Testis (tissue), 3 donors: ENCODE results near the gene ZSCAN10. TPM values are rescaled to one million over a fixed set of nuclear protein-coding genes. Genes with fewer than 3 reads are reported as not detected.

Source experiments
- DNase-seq: peaks from one replicate; pipeline ENCODE4 v3.0.0-alpha.2; 2019
- H3K27ac ChIP-seq, 2 donors: fragments of 200-600 bp; sonication (generic); one replicate each; pipeline ENCODE4 v1.5.1; 2019
- H3K27me3 ChIP-seq: fragments of 200-600 bp; sonication (generic); one replicate; pipeline ENCODE4 v1.5.1; 2019
- H3K36me3 ChIP-seq: fragments of 200-600 bp; sonication (generic); one replicate; pipeline ENCODE4 v1.5.1; 2017; ENCODE audit warnings: low read depth; ENCODE audit errors: missing control alignments
- H3K4me1 ChIP-seq: fragments of 200-600 bp; sonication (generic); one replicate; pipeline ENCODE4 v1.5.1; 2019
- H3K4me3 ChIP-seq, 2 donors: fragments of 200-600 bp; sonication (generic); one replicate each; pipeline ENCODE4 v1.5.1; 2017 to 2019
- H3K9me3 ChIP-seq: fragments of 200-600 bp; sonication (generic); one replicate; pipeline ENCODE4 v1.5.1; 2017
- CTCF ChIP-seq, 3 experiments: fragments of 450-650 bp in 2 of 3; fragments of 200-600 bp in 1 of 3; sonication (generic) in 1 of 3; IDR thresholded peaks; one replicate each; pipeline ENCODE4 v1.5.1; 2016 to 2019; ENCODE audit warnings: antibody characterized with exemption in 3 of 3, mild to moderate bottlenecking in 2 of 3, moderate library complexity in 1 of 3
- POLR2A ChIP-seq: fragments of 450-650 bp; IDR thresholded peaks from one replicate; pipeline ENCODE4 v1.6.1; 2017; ENCODE audit warnings: antibody characterized with exemption, mild to moderate bottlenecking, moderate library complexity
- WGBS, 2 donors: methylation state at CpG; one replicate each; pipeline ENCODE4 v1.1.5; 2018; 5-methylcytosine and 5-hydroxymethylcytosine counted together
- intact Hi-C: fragments of 100-400 bp; cut with DNase I; formaldehyde crosslinking; loops from one replicate; pipeline ENCODE4 v1.15.1; 2023; ENCODE audit warnings: low total_unique reads
- polyA plus RNA-seq: library from polyadenylated mRNA; stranded (reverse); fragments of 350-450 nt; fragmentation: Illumina TruSeq; extraction: RNeasy Lipid Tissue Mini Kit (QIAGEN cat#74804); gene quantifications from one replicate; pipeline ENCODE4 v1.2.3, GENCODE V29; 2014; ENCODE audit warnings: low read depth, low replicate concordance; ENCODE audit not compliant: insufficient read depth
- total RNA-seq, 2 donors: library from RNA; depleted of rRNA; stranded (reverse); fragments of >200 nt; gene quantifications; one replicate each; pipeline ENCODE4 v1.2.3, GENCODE V29; 2016

ZSCAN10 gene
- total and polyA plus RNA-seq, 3 donors from 2014 or later: 0.79 to 0.93 (median 0.91) TPM

- intact Hi-C loops: no loop called here
- peaks cover 17% of the 10 kb centered on the region for H3K4me1 ChIP-seq
- H3K27me3 ChIP-seq: no peaks in the 10 kb centered on the region
- DNase-seq: peak; percentile 43
- peak overlapping the region; percentile 50 to 68 for H3K27ac ChIP-seq
- peak overlapping the region; percentile 57 to 83 for H3K4me3 ChIP-seq
- WGBS, 2 donors: 16 to 27% methylated on average over 19 of the region's 19 CpGs
- no peaks in the 10 kb centered on the region for H3K9me3 ChIP-seq
- TF ChIP-seq CTCF (IDR thresholded peaks at IDR 0.05) (no peak), POLR2A (no peak)
- H3K36me3 ChIP-seq: no peaks in the 10 kb centered on the region
These were observed 13.9 kb upstream of the ZSCAN10 start for GRCh38 chr16:3112881-3113574.

- no peaks in the 10 kb centered on the region for H3K27me3 ChIP-seq
- peak within 1 kb of the TSS; percentile 57 to 83 for H3K4me3 ChIP-seq
- intact Hi-C loops: no loop called here
- TF ChIP-seq CTCF (IDR thresholded peaks at IDR 0.05) (no peak), POLR2A (no peak)
- H3K36me3 ChIP-seq: no peaks in the 10 kb centered on the region
- no peaks in the 10 kb centered on the region for H3K9me3 ChIP-seq
- peaks cover 17% of the 10 kb centered on the region for H3K4me1 ChIP-seq
- peak within 1 kb of the TSS; percentile 50 to 68 for H3K27ac ChIP-seq
- WGBS, 2 donors: 28 to 30% methylated on average over 17 to 23 of the region's 23 CpGs
- DNase-seq: peak; percentile 82
These were observed 13.2 kb upstream of the ZSCAN10 start, which contains the start of gene ZNF205 for GRCh38 chr16:3112058-3112880. ZNF205 (plus strand) TSS chr16:3112586; CDS start chr16:3113431, 845 bp downstream.

- H3K27me3 ChIP-seq: no peaks in the 10 kb centered on the region
- H3K36me3 ChIP-seq: no peaks in the 10 kb centered on the region
- WGBS, 2 donors: 0 to 3% methylated on average over 43 to 48 of the region's 74 CpGs
- H3K4me3 ChIP-seq: peak overlapping the region; percentile 50 to 89
- peak; percentile 94 for DNase-seq
- peaks cover 3% of the 10 kb centered on the region for H3K4me1 ChIP-seq
- no peak for TF ChIP-seq CTCF (IDR thresholded peaks at IDR 0.05)
- no peak for TF ChIP-seq POLR2A
- no peaks in the 10 kb centered on the region for H3K9me3 ChIP-seq
- intact Hi-C loops: no loop called here
- peak overlapping the region; percentile 62 to 78 for H3K27ac ChIP-seq
These were observed 7.3 kb upstream of the ZSCAN10 start for GRCh38 chr16:3106205-3106928.

DNA sequence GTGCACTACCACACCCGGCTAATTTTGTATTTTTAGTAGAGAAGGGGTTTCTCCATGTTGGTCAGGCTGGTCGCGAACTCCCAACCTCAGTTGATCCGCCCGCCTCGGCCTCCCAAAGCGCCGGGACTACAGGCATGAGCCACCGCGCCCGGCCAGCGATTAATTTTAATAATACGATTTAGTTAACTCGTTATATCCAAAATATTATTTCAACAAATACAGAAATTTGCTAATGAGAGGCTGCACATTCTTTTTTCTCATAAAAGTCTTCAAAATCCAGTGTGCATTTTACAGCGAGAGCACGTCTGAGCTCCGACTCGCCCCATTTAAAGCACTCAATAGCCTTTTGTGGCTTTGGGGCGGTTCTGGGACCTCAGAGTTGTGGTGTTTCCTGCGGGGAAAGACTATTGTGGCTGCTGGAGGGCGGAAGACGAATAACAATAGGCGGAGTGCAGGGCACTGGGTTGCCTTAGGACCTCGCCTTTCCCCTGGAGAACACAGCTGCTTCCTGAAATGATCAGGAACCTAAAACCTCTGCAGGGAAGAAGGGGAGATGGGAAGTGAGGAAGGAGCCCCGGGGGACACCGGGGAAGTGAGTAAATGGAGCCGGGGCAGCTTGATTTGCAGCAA lies 2.9 kb upstream of the ZSCAN10 start:
- no peak for TF ChIP-seq CTCF (IDR thresholded peaks at IDR 0.05)

More for the DNA sequence above, 2.9 kb upstream of the ZSCAN10 start:
- intact Hi-C loops: no loop called here
- Histone ChIP-seq H3K27me3 (no peaks in the 10 kb centered on the region), H3K4me1 (peaks cover 8% of the 10 kb centered on the region), H3K36me3 (no peaks in the 10 kb centered on the region), H3K4me3 (no peak overlapping the region), H3K9me3 (no peaks in the 10 kb centered on the region), H3K27ac (peak overlapping the region in 1 of 2 donors; percentile 29)
- DNase-seq: no peak
- WGBS, 2 donors: 23 to 59% methylated on average over 27 of the region's 27 CpGs
